Neuron (in vitro differentiated cells): ENCODE results near the gene KIF21A.

Experiments
- H2AFZ ChIP-seq: one replicate; pipeline ENCODE4 v1.6.1; 2013; ENCODE audit warnings: low read depth, mild to moderate bottlenecking, inconsistent platforms, low read length, moderate library complexity
- H3K27me3 ChIP-seq: one replicate; pipeline ENCODE4 v1.6.1; 2013; ENCODE audit warnings: low read length; ENCODE audit not compliant: insufficient read depth
- H3K36me3 ChIP-seq: one replicate; pipeline ENCODE4 v1.6.1; 2013; ENCODE audit warnings: low read length; ENCODE audit not compliant: insufficient read depth
- H3K4me1 ChIP-seq: one replicate; pipeline ENCODE4 v1.6.1; 2013; ENCODE audit warnings: low read length; ENCODE audit not compliant: insufficient read depth
- H3K4me3 ChIP-seq: 2 replicates; pipeline ENCODE4 v1.5.1; 2013; ENCODE audit warnings: mild to moderate bottlenecking, low read length, moderate library complexity
- H3K9me3 ChIP-seq: one replicate; pipeline ENCODE4 v1.6.1; 2013; ENCODE audit warnings: low read length

Gene KIF21A

DNA sequence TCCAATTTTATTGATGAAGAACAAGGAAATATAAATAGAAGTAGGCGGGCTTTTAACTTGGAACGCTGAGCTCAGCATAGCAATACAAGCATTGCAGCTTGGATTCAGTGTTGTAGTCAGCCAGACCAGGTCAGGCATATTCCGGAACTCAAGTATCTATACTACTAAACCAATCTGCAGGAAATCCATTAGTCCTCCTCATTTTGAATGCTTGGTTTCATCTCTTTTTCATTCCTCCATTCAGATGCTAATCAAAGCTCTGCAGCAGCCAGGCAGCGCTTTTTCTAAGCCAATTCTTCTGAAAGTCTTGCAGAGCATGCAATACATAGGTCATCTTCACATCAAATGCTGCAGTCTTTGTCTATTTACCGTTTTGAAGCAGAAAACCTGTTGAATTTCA is 49.0 kb downstream of the KIF21A start:
- Histone ChIP-seq H3K36me3 (no peaks in the 10 kb centered on the region), H3K4me1 (peaks cover 34% of the 10 kb centered on the region), H2AFZ (no peak overlapping the region), H3K4me3 (no peak overlapping the region), H3K27me3 (no peaks in the 10 kb centered on the region), H3K9me3 (no peaks in the 10 kb centered on the region)

DNA sequence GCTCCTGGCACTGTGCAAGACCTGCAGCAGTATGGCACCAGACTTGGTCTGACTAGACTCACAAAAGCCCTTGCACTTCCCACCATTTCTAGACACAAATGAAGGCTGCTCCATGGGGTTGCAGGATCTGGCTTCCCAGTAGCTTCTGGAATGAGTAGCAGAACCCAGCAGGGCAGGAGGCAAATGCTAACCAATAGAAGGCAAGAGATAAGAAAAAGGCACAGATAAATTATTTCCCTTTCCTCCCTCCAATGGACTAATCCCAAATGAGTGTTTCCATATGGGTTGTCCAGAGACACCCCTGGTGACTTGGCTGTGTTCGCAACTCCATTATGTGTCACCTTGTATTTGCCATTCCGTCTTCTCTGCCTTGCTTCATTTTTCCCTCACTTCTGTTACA is 49.7 kb downstream of the KIF21A start:
- Histone ChIP-seq H3K27me3 (no peaks in the 10 kb centered on the region), H3K36me3 (no peaks in the 10 kb centered on the region), H3K9me3 (no peaks in the 10 kb centered on the region), H2AFZ (no peak overlapping the region), H3K4me1 (peaks cover 34% of the 10 kb centered on the region), H3K4me3 (no peak overlapping the region)

DNA sequence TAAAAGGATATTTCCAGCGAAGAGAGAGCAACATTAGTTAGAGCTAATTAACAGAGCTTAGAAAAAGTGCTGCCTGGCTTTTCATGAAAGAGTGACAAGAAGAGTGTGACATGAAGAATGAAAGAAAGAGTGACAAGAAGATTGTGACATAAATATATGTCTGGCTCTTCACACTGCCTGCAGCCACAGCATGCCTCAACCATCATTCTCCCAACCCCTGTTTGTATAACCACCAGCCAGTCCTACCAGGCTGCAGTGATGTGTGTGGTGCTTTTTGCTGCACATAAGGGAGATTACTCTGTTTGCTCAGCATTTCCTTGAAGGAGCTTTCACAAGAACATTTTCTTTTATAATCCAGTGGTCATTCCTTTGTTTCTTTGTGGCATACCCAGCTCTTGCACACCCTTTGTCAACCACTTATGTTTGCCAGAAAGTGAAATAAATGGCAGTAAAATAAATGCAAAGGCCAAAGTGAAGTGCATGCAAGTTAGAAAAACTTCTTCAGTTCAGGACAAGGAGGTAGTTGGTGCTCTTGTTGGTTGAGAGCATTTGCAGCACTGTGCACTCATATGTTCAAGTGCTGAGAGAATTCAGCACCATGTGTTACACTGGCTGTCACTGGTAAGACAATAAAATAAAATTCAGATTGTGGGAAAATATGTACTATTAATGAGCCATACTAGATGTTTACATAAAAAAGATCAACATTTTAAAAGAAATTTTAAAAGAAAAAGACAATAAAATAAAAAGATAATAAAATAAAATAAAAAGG is 50.6 kb downstream of the KIF21A start:
- H3K27me3 ChIP-seq: no peaks in the 10 kb centered on the region
- H2AFZ ChIP-seq: no peak overlapping the region
- no peaks in the 10 kb centered on the region for H3K9me3 ChIP-seq
- H3K36me3 ChIP-seq: peaks cover 2% of the 10 kb centered on the region
- H3K4me3 ChIP-seq: no peak overlapping the region
- H3K4me1 ChIP-seq: peaks cover 34% of the 10 kb centered on the region

DNA sequence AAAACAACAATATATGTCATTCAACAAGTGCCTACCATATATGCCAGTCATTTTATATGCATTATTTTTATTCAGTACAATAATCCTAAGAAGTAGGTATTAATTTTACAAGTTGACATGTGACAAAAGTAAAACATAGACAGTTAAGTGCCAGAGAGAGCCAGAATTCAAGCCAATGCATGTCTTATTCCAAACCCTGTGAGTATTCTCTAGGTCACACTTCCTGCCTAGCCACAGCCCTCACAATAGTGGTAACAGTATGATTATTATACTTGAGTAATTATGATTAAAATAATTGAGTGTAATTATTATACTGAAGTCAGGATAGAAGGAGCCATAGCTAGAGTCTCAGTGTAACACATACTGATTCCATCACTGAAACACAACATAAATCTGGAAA is 52.2 kb downstream of the KIF21A start:
- H3K9me3 ChIP-seq: no peaks in the 10 kb centered on the region
- H3K4me1 ChIP-seq: peaks cover 34% of the 10 kb centered on the region
- no peak overlapping the region for H2AFZ ChIP-seq
- H3K4me3 ChIP-seq: no peak overlapping the region
- H3K36me3 ChIP-seq: peaks cover 6% of the 10 kb centered on the region
- H3K27me3 ChIP-seq: no peaks in the 10 kb centered on the region

DNA sequence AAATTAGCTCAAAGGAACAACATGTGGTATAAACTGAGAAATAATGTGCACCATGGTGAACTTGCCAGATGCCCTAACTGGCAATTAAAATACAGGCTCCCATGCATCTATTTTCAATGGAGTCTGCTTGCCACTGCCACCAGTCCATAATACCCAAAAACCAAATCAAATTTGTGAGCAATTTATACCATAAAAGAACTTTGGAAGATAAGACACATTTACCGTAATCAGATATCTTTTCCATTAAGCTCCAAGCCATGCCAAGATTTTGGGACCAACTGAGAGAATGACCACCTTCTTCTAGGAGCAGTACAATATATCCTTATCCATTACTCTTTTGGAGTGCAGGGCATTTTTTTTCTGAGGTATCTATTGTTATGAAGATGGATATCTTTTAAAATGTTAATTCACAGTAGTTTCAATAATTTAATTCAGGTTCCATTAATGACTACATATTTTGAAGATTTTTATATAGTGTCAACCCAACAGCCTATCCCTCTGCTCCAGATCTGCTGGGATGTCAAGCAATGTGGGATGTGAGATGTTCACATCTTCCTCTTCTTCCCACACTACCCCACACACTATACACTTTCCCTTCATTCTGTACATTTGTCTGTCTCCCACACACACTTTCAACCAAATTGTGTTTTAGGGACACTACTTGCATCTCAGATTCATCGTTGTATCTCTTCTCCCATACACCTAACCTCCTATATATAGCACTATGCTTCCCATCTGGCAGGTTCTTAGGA is 53.3 kb downstream of the KIF21A start:
- Histone ChIP-seq H3K4me3 (no peak overlapping the region), H3K36me3 (peaks cover 14% of the 10 kb centered on the region), H3K27me3 (no peaks in the 10 kb centered on the region), H3K4me1 (peaks cover 29% of the 10 kb centered on the region), H2AFZ (no peak overlapping the region), H3K9me3 (no peaks in the 10 kb centered on the region)

DNA sequence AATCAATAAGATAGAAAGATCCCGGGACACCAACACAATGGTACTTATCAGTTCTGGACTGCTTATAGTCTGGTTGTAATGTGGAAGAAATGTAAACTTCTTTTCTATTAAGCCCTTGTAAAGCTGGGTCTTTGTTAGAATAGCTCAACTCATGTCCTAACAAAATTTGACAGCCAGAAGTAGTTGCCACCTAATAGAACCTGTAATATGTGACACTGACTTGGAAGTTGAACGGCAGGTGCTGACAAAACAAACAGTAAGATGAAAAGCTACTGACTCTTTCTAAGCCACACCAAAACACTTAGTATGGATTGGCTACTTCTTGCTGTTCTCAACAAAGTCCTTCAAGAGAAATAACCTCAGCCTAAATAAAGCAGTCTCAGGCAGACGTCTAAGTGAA is 56.6 kb downstream of the KIF21A start:
- no peak overlapping the region for H3K4me3 ChIP-seq
- H3K36me3 ChIP-seq: peaks cover 19% of the 10 kb centered on the region
- H2AFZ ChIP-seq: no peak overlapping the region
- no peaks in the 10 kb centered on the region for H3K27me3 ChIP-seq
- H3K9me3 ChIP-seq: no peaks in the 10 kb centered on the region
- H3K4me1 ChIP-seq: peaks cover 4% of the 10 kb centered on the region

DNA sequence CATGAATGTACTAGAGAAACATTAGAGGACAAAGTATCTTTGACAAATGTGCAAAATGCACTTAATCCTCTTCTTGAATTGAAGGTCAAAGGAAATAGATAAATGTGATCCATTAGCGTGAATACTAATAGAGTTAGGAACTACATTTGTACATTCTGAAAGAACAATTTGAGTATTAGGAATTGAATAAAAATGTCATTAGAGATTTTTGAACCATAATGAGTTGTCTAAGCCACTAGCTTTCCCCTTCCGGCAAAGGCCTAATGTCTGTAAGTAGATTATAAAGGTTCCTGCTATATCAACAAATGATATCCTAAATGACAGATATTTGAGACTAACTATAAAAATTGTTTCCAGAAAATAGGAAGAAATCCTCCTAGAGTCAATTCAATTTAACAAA is 59.8 kb downstream of the KIF21A start:
- Histone ChIP-seq H3K9me3 (no peaks in the 10 kb centered on the region), H3K4me3 (no peak overlapping the region), H2AFZ (no peak overlapping the region), H3K36me3 (peaks cover 19% of the 10 kb centered on the region), H3K27me3 (no peaks in the 10 kb centered on the region), H3K4me1 (peaks cover 4% of the 10 kb centered on the region)

DNA sequence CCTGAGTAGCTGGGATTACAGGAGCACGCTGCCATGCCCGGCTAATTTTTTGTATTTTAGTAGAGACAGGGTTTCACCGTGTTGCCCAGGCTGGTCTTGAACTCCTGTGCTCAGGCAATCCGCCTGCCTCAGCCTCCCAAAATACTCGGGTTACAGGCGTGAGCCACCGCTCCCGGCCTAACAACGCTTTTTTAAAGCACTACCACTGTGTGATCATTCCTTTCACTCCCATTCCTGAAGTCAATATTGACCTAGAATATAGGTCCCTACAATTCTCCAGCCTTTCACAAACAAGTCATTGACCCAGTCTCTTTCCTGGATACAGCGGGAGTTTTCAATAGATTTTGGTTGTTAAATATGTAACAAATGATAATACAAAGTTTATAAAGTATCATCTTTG is 62.8 kb downstream of the KIF21A start:
- no peaks in the 10 kb centered on the region for H3K9me3 ChIP-seq
- H3K27me3 ChIP-seq: no peaks in the 10 kb centered on the region
- H3K36me3 ChIP-seq: peaks cover 9% of the 10 kb centered on the region
- peaks cover 8% of the 10 kb centered on the region for H3K4me1 ChIP-seq
- H2AFZ ChIP-seq: no peak overlapping the region
- H3K4me3 ChIP-seq: no peak overlapping the region

DNA sequence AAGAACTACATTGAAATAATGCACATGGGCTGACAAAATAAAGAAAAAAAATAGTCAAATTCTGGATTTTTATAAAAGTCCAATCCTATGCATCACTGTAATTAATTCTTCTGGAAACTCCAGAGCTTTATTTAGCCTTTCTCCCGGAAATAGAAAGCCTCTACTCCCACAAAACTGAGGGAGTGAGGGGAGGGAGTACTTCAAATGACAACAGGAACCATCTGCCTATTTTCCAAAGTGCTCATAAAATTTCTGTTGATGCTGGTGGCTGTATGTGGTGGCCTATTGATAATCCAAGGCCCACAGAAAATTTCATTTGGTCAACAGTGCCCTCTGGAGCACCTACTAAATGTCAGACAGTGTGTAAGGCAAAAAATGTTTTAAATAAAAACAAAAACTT is 64.6 kb downstream of the KIF21A start:
- H2AFZ ChIP-seq: no peak overlapping the region
- H3K4me1 ChIP-seq: peaks cover 6% of the 10 kb centered on the region
- peaks cover 5% of the 10 kb centered on the region for H3K36me3 ChIP-seq
- no peaks in the 10 kb centered on the region for H3K27me3 ChIP-seq
- H3K4me3 ChIP-seq: no peak overlapping the region
- no peaks in the 10 kb centered on the region for H3K9me3 ChIP-seq

DNA sequence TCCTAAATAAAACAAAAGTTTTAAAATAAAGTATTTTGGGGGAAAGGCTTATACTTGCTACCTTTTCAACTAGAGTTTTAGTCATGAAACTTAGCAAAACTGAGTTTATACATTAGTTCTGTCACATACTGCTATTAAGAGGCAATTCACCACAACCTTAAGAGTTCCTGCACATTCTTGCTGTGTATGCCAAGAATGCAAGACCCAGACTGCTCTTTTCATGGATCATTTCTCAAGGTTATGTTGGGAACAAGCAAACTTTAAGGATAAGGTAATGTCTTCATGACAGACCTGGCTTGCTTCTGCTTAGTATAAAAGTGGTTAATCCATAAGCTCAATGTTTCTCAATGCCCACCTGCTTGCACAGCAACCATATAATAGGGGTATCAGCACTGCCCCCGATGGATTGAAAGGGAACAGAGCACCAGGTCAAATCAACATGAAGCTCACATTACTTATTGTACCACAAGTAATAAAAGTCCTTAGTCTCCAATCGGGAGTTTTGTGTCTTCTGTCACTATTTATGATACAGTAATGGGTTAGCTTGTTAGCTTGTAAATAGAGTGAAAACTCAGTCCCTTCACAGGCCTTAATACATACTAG is 67.6 kb downstream of the KIF21A start:
- Histone ChIP-seq H3K4me3 (no peak overlapping the region), H2AFZ (no peak overlapping the region), H3K9me3 (no peaks in the 10 kb centered on the region), H3K36me3 (peaks cover 2% of the 10 kb centered on the region), H3K4me1 (peaks cover 6% of the 10 kb centered on the region), H3K27me3 (no peaks in the 10 kb centered on the region)

DNA sequence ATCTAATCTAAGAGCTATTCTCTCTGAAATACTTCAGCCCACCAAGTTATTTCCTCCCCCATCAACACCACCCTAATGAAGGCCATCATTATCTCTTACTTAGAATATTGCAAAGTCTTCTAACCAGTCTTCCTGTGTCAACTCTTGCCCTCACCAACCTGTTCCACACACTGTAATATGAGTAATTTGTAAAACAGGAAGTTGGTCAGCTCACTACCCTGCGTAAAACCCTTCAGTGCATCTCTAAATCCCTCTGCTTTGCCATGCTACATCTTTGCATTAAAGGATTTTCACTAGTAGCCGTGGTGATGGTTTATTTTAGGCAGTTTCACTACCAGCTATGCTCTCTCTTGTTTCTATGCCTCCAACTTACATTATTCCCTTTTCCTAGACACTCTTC is 70.0 kb downstream of the KIF21A start:
- no peak overlapping the region for H3K4me3 ChIP-seq
- no peaks in the 10 kb centered on the region for H3K9me3 ChIP-seq
- H3K27me3 ChIP-seq: no peaks in the 10 kb centered on the region
- peaks cover 24% of the 10 kb centered on the region for H3K36me3 ChIP-seq
- H3K4me1 ChIP-seq: peaks cover 6% of the 10 kb centered on the region
- H2AFZ ChIP-seq: no peak overlapping the region

DNA sequence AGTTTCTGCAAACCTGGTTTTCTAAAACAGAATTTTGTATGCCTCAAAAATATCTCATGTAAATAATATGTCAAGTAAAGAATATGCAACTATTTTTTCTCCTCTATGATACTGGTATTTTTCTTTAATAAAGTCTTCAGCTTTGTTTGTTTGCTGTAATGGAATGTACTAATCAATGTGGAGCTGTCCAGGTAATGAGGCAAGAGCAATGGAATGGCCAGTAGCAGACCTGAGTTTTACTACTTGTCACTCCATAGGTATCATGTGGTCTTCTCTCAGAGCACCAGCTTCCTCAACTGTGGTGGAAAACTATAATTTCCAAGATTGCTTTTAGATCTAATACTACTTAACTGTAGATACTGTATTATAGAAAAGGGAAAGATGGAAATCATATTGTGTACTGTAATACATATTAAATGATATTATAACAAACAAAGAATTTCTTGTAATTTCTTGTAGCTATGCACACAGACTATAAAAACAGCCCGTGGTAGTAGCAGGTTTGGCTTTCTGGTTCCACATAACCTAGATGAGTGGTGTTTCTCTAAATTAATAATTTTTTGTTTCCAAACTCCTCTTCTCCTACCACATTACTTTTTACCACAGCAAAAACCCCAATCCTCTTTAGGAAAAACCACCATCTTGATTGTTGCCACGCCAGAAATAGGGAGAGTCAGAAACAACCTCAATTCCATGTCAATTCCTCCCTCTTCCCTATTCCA is 70.6 kb downstream of the KIF21A start:
- peaks cover 4% of the 10 kb centered on the region for H3K4me1 ChIP-seq
- no peaks in the 10 kb centered on the region for H3K27me3 ChIP-seq
- no peak overlapping the region for H3K4me3 ChIP-seq
- H2AFZ ChIP-seq: no peak overlapping the region
- H3K9me3 ChIP-seq: no peaks in the 10 kb centered on the region
- peaks cover 29% of the 10 kb centered on the region for H3K36me3 ChIP-seq

DNA sequence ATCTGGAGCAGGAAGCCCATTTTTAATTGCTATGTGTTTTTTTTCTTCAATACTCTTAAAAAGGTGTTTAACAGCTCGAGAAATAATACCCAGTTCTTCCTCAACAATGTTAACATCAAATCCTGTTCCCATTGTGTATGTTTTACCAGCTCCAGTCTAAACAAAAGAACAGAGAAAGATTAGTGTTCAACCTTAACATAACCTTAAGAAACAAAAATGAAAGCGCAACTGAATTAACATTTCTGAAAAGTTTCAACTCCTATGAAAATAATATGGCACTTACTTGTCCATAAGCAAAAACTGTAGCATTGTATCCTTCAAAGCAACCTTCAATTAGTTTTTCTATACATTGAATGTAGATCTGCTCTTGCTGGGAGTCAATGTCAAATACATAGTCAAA is 73.2 kb downstream of the KIF21A start:
- Histone ChIP-seq H3K4me3 (no peak overlapping the region), H2AFZ (no peak overlapping the region), H3K36me3 (peaks cover 54% of the 10 kb centered on the region), H3K4me1 (no peaks in the 10 kb centered on the region), H3K9me3 (no peaks in the 10 kb centered on the region), H3K27me3 (no peaks in the 10 kb centered on the region)
